Measurements from ENCODE around the gene ARF4.

The ARF4 gene

GRCh38 chr3:57586778-57587177 lies 10.4 kb downstream of the ARF4 start:
- no peak for TF ChIP-seq CTCF (IDR thresholded peaks at IDR 0.05; ENCODE audit: control insufficient read depth, insufficient read depth, low read depth, low read length, missing control alignments)
- H3K4me3 ChIP-seq (ENCODE audit: control insufficient read depth, low read depth, low read length) = no peak overlapping the region
- DNase-seq (ENCODE audit: low read depth) = no peak

- no peak for DNase-seq (ENCODE audit: low read depth)
- no peak for TF ChIP-seq CTCF (IDR thresholded peaks at IDR 0.05; ENCODE audit: control insufficient read depth, insufficient read depth, low read depth, low read length, missing control alignments)
- H3K4me3 ChIP-seq (ENCODE audit: control insufficient read depth, low read depth, low read length) = no peak overlapping the region
These were observed 13.6 kb downstream of the ARF4 start for GRCh38 chr3:57583544-57583943.

- TF ChIP-seq CTCF (IDR thresholded peaks at IDR 0.05; ENCODE audit: control insufficient read depth, insufficient read depth, low read depth, low read length, missing control alignments) = no peak
- no peak for DNase-seq (ENCODE audit: low read depth)
- no peak overlapping the region for H3K4me3 ChIP-seq (ENCODE audit: control insufficient read depth, low read depth, low read length)
These were observed 14.5 kb downstream of the ARF4 start for GRCh38 chr3:57582474-57583168.

- no peak for TF ChIP-seq CTCF (IDR thresholded peaks at IDR 0.05; ENCODE audit: control insufficient read depth, insufficient read depth, low read depth, low read length, missing control alignments)
- H3K4me3 ChIP-seq (ENCODE audit: control insufficient read depth, low read depth, low read length) = no peak overlapping the region
- no peak for DNase-seq (ENCODE audit: low read depth)
These were observed 19.3 kb downstream of the ARF4 start for GRCh38 chr3:57577801-57578200.

- no peak for TF ChIP-seq CTCF (IDR thresholded peaks at IDR 0.05; ENCODE audit: control insufficient read depth, insufficient read depth, low read depth, low read length, missing control alignments)
- no peak for DNase-seq (ENCODE audit: low read depth)
- H3K4me3 ChIP-seq (ENCODE audit: control insufficient read depth, low read depth, low read length) = no peak overlapping the region
These were observed 21.0 kb downstream of the ARF4 start for GRCh38 chr3:57575966-57576626.

- H3K4me3 ChIP-seq (ENCODE audit: control insufficient read depth, low read depth, low read length) = no peak overlapping the region
- no peak for DNase-seq (ENCODE audit: low read depth)
- TF ChIP-seq CTCF (IDR thresholded peaks at IDR 0.05; ENCODE audit: control insufficient read depth, insufficient read depth, low read depth, low read length, missing control alignments) = no peak
These were observed 25.0 kb downstream of the ARF4 start for GRCh38 chr3:57572096-57572495.

All from AG09309 (cell line).